K562 (cell line): ENCODE results near the gene CGB8. TPM values are rescaled to one million over a fixed set of nuclear protein-coding genes. Genes with fewer than 3 reads are reported as not detected.

Experiments
- ATAC-seq: fragments of 200-7000 bp; cut with Tn5 transposase; 3 replicates; pipeline ENCODE4 v1.9.1; 2020; ENCODE audit warnings: moderate library complexity
- BruUV-seq: library from RNA; stranded (reverse); fragments of 400-500 nt; replicated peaks from 2 replicates; lab custom pipeline; 2021; lab: Mats Ljungman, UMichigan
- CTCF ChIA-PET: fragments of 300-600 bp; formaldehyde crosslinking; extraction: SDS; loops from one replicate; lab custom pipeline; 2021; ENCODE audit warnings: low intra/inter-chr PET ratio; lab: Yijun Ruan, JAX
- POLR2A ChIA-PET: fragments of 300-600, 350-650 bp; sonication (Branson Sonifier 250); formaldehyde crosslinking; extraction: SDS; loops from one replicate; lab custom pipeline; 2021; ENCODE audit warnings: antibody characterized with exemption, inconsistent platforms; lab: Yijun Ruan, JAX
- DNase-seq, 4 experiments: peaks; one replicate each; pipeline versions ENCODE4 v3.0.0 to v3.0.0-alpha.2; 2011 to 2018; ENCODE audit warnings: low spot score in 3 of 4, mixed read lengths in 3 of 4; ENCODE audit errors: extremely low read depth in 1 of 4
- FAIRE-seq: peaks from 2 replicates; lab custom pipeline; 2011; peaks lifted over from hg19 to GRCh38; lab: Jason Lieb, UNC
- H2AFZ ChIP-seq: 2 replicates; pipeline ENCODE4 v1.6.0; 2011; ENCODE audit warnings: low read depth, low read length, control low read depth, inconsistent platforms
- H3K27ac ChIP-seq: fragments of 200-600 bp; 3 replicates; pipeline ENCODE4 v1.8.0; 2011; ENCODE audit warnings: low read depth, mild to moderate bottlenecking, control low read depth, inconsistent platforms, low read length, moderate library complexity, mixed read lengths; ENCODE audit errors: extremely low read depth
- H3K27me3 ChIP-seq, 2 experiments: fragments of 300-600 bp in 1 of 2; 2 replicates in 1 of 2; 3 replicates in 1 of 2; pipeline versions ENCODE4 v1.6.0 to v1.8.0; 2011; ENCODE audit warnings: inconsistent platforms in 2 of 2, low read length in 2 of 2, mild to moderate bottlenecking in 1 of 2, mixed read lengths in 1 of 2, moderate library complexity in 1 of 2; ENCODE audit not compliant: control insufficient read depth in 2 of 2, insufficient read depth in 2 of 2
- H3K36me3 ChIP-seq: fragments of 300-600 bp; 3 replicates; pipeline ENCODE4 v1.8.0; 2011; ENCODE audit warnings: mild to moderate bottlenecking, low read length, inconsistent platforms; ENCODE audit not compliant: control insufficient read depth, insufficient read depth
- H3K4me1 ChIP-seq, 2 experiments: fragments of 200-600 bp in 1 of 2; replicated peaks in 1 of 2; 2 replicates in 1 of 2; 3 replicates in 1 of 2; pipeline versions ENCODE4 v1.5.1 to v1.8.0; 2011; ENCODE audit warnings: inconsistent platforms in 2 of 2, low read length in 2 of 2, mild to moderate bottlenecking in 1 of 2, mixed read lengths in 1 of 2, moderate library complexity in 1 of 2; ENCODE audit not compliant: control insufficient read depth in 2 of 2, insufficient read depth in 2 of 2
- H3K4me2 ChIP-seq: 2 replicates; pipeline ENCODE4 v1.6.1; 2011; ENCODE audit warnings: low read length, control low read depth, inconsistent platforms, mixed read lengths; ENCODE audit not compliant: insufficient read depth
- H3K4me3 ChIP-seq: fragments of 200-600 bp; sonication (generic), shearing (Covaris generic); 2 replicates; pipeline ENCODE4 v1.5.1; 2016; ENCODE audit warnings: control low read depth, inconsistent platforms
- H3K79me2 ChIP-seq: fragments of 200-600 bp; 3 replicates; pipeline ENCODE4 v1.8.0; 2011; ENCODE audit warnings: low read length, inconsistent platforms; ENCODE audit not compliant: control insufficient read depth, insufficient read depth
- H3K9ac ChIP-seq, 2 experiments: 2 replicates each; pipeline versions ENCODE4 v1.6.0 to v1.6.1; 2011; ENCODE audit warnings: low read depth in 2 of 2, low read length in 2 of 2, control low read depth in 1 of 2, inconsistent platforms in 1 of 2, mild to moderate bottlenecking in 1 of 2, mixed read lengths in 1 of 2; ENCODE audit not compliant: insufficient read depth in 1 of 2
- H3K9me1 ChIP-seq: one replicate; pipeline ENCODE4 v1.6.0; 2011; ENCODE audit warnings: inconsistent platforms, mild to moderate bottlenecking, low read length, moderate library complexity; ENCODE audit not compliant: control insufficient read depth, insufficient read depth
- H3K9me3 ChIP-seq: replicated peaks from 2 replicates; pipeline ENCODE4 v1.5.1; 2011; ENCODE audit warnings: low read depth, low read length, inconsistent platforms; ENCODE audit not compliant: control insufficient read depth, insufficient read depth
- H4K20me1 ChIP-seq: replicated peaks from 2 replicates; pipeline ENCODE4 v1.6.1; 2011; ENCODE audit warnings: low read length, inconsistent platforms, mixed read lengths; ENCODE audit not compliant: control insufficient read depth, insufficient read depth
- CREM ChIP-seq: IDR thresholded peaks from 2 replicates; pipeline ENCODE4 v1.6.1; 2014; ENCODE audit warnings: antibody characterized with exemption, low read depth
- CTCFL ChIP-seq: IDR thresholded peaks from 2 replicates; pipeline ENCODE4 v1.6.1; 2011; ENCODE audit warnings: borderline replicate concordance, low read depth, mild to moderate bottlenecking, moderate library complexity, low read length; ENCODE audit not compliant: insufficient read depth, poor library complexity, severe bottlenecking
- ELF1 ChIP-seq: fragments of 200-800 bp; sonication (Bioruptor generic); IDR thresholded peaks from 2 replicates; pipeline ENCODE4 v1.6.1; 2016; ENCODE audit warnings: missing genetic modification characterization, missing compliant biosample characterization
- GABPB1 ChIP-seq: sonication (generic); formaldehyde crosslinking; IDR thresholded peaks from 2 replicates; pipeline ENCODE4 v1.8.0; 2022; ENCODE audit warnings: mild to moderate bottlenecking, missing genetic modification reagents
- RCOR1 ChIP-seq, 2 experiments: IDR thresholded peaks; 2 replicates each; pipeline ENCODE4 v1.6.1; 2012; ENCODE audit warnings: low read depth in 2 of 2, low read length in 2 of 2, borderline replicate concordance in 1 of 2, improper control_type of control experiment in 1 of 2
- SMC3 ChIP-seq: conservative IDR thresholded peaks from 2 replicates; pipeline ENCODE4 v1.6.1; 2011; ENCODE audit warnings: low read depth, low read length, improper control_type of control experiment; ENCODE audit not compliant: insufficient read depth
- WGBS: fragments of 100-300 bp; shearing (Covaris generic); methylation state at CpG from one replicate; pipeline ENCODE4 v1.1.6; 2016; ENCODE audit warnings: low coverage, mixed read lengths; ENCODE audit not compliant: insufficient coverage; ENCODE audit errors: missing lambda C conversion rate; 5-methylcytosine and 5-hydroxymethylcytosine counted together
- in situ Hi-C: fragments of 300-500 bp; cut with MboI; formaldehyde crosslinking; loops from 4 replicates; pipeline ENCODE4 v1.15.0; 2018; ENCODE audit warnings: inconsistent platforms, mixed read lengths
- intact Hi-C: fragments of 100-400 bp; cut with micrococcal nuclease; formaldehyde crosslinking; loops from 2 replicates; pipeline ENCODE4 v1.14.2; 2022
- polyA plus RNA-seq, 8 experiments: library from polyadenylated mRNA; depleted of rRNA in 4 of 8; stranded (reverse) in 5 of 8; unstranded in 3 of 8; fragments of >200 nt; fragmentation: Nextera tagmentation in 2 of 8; fragmentation: Illumina TruSeq in 1 of 8; extraction: Ambion mirVana in 2 of 8; extraction: Trizol in 1 of 8; gene quantifications; 2 replicates each; pipeline versions ENCODE4 v1.2.1 to v1.2.3, GENCODE V29; 2011 to 2014; ENCODE audit warnings: inconsistent platforms in 1 of 8, missing spikeins in 1 of 8
- total RNA-seq, 7 experiments: library from RNA; depleted of rRNA in 6 of 7; stranded (reverse); fragments of >200 nt in 6 of 7; fragmentation: Illumina TruSeq in 2 of 7; extraction: Trizol in 2 of 7; gene quantifications; 2 replicates each; pipeline versions ENCODE4 v1.2.1 to v1.2.3, GENCODE V29; 2011 to 2021; ENCODE audit warnings: low replicate concordance in 1 of 7

CGB8 gene
- total and polyA plus RNA-seq, 9 of the 15 experiments (the other 6 are each of a cell fraction or from before 2014, with no cell fraction given): not detected

GRCh38 chr19:48999481-49000325 lies 49.2 kb downstream of the CGB8 start (continued):
- peak; percentile 76 for TF ChIP-seq CTCFL
- TF ChIP-seq RCOR1 (IDR thresholded peaks at IDR 0.05; ENCODE audit: borderline replicate concordance in 1 of 2, low read depth in 2 of 2, low read length in 2 of 2): peak; percentile 46 to 71; a peak in 2 of 4 replicates
- peak; percentile 52; the same call in 1 of the 2 replicates for TF ChIP-seq SMC3
- TF ChIP-seq ELF1: peak; percentile 53
- 0 out of 2 replicates have a peak, but pooled peaks have one; percentile 12 for TF ChIP-seq CREM
- TF ChIP-seq GABPB1 (CRISPR knock-in tag): peak; percentile 64; the same call in 1 of the 2 replicates

GRCh38 chr19:48997972-48998371 lies 50.9 kb downstream of the CGB8 start:
- ChIA-PET POLR2A (interaction anchor here (0.5 to 1.2 kb wide), 6 partner anchors 9 to 212 kb away, joined by 3 to 5 read pairs (median 3); no protein-coding TSS in a partner anchor), CTCF (no interaction called here)
- no peak overlapping the region for H3K9ac ChIP-seq
- 0 out of 2 replicates have a peak, but pooled peaks cover 5% of the 10 kb centered on the region for H4K20me1 ChIP-seq
- FAIRE-seq (peak; percentile 74), ATAC-seq (peak; percentile 53), DNase-seq (peak; percentile 61 to 84 (median 70))
- H3K27me3 ChIP-seq: no peaks in the 10 kb centered on the region
- H3K4me3 ChIP-seq: no peak overlapping the region
- H3K4me1 ChIP-seq: peaks cover 0 to 10% of the 10 kb centered on the region in 2 experiments; a peak in 4 of 5 replicates
- peaks cover 63% of the 10 kb centered on the region for H3K79me2 ChIP-seq
- in situ Hi-C loops: no loop called here
- H3K9me1 ChIP-seq: no peaks in the 10 kb centered on the region
- no peak overlapping the region for H3K4me2 ChIP-seq
- no peaks in the 10 kb centered on the region for H3K9me3 ChIP-seq
- peaks cover 58% of the 10 kb centered on the region for H3K36me3 ChIP-seq
- intact Hi-C loops: loop anchor here (2.0 to 10.0 kb wide), 3 partner anchors 77 to 227 kb away; partner anchors contain the start of genes HRC and TRPM4
- no peak overlapping the region for H3K27ac ChIP-seq
- H2AFZ ChIP-seq: no peak overlapping the region
- 62% methylated on average over 5 of the region's 5 CpGs for WGBS
- BruUV-seq: no TSS peak
- peak; percentile 92 for TF ChIP-seq CTCFL
